ENCODE measurements around the gene PRSS16. TPM values are rescaled to one million over a fixed set of nuclear protein-coding genes. Genes with fewer than 3 reads are reported as not detected.

Gene PRSS16
- polyA plus RNA-seq, 2 donors: 3.6 to 8.9 TPM

Other genes with a start within 250 kb of the PRSS16 start
- not detected for gene POM121L2, start 64.6 kb downstream of the PRSS16 start, polyA plus RNA-seq
- under 1 TPM; 0.47 to 0.51 TPM for gene ZNF391, start 141.1 kb downstream of the PRSS16 start, polyA plus RNA-seq
- gene ZNF184, start 225.4 kb downstream of the PRSS16 start, polyA plus RNA-seq: 1 to 10 TPM; 1.3 to 1.6 TPM

All from esophagus (tissue), 2 donors.